Measurements from ENCODE around the gene MLH1.
"Not testable (repeated sequence)": the region's sequence is repeated elsewhere in the genome, so short reads cannot be mapped to it uniquely, and the experiment has no call there.

MLH1 gene

GRCh38 chr3:36993326-36994283, at the start of gene MLH1:
MLH1 (plus strand) TSS chr3:36993518; CDS start chr3:36993548, 30 bp downstream.
- no peak for DNase-seq

GRCh38 chr3:36943601-36944000, 49.7 kb upstream of the MLH1 start:
- peak in 1 of 2 experiments; percentile 41 for DNase-seq

GRCh38 chr3:36944012-36944640, 49.2 kb upstream of the MLH1 start:
- peak; percentile 16 to 76 for DNase-seq

- DNase-seq, result peak; percentile 9 to 69
These were observed 48.6 kb upstream of the MLH1 start, which contains the start of gene TRANK1 for GRCh38 chr3:36944641-36945270. TRANK1 (minus strand) TSS chr3:36945054; CDS start chr3:36944809, 245 bp downstream.

GRCh38 chr3:36945333-36945980, 47.9 kb upstream of the MLH1 start:
- no peak for DNase-seq

GRCh38 chr3:36947814-36948213, 45.5 kb upstream of the MLH1 start:
- DNase-seq, result not testable (repeated sequence)

GRCh38 chr3:36954452-36955134, 38.7 kb upstream of the MLH1 start:
- no peak for DNase-seq

GRCh38 chr3:36956155-36956554, 37.2 kb upstream of the MLH1 start:
- no peak for DNase-seq

GRCh38 chr3:36957063-36957462, 36.3 kb upstream of the MLH1 start:
- no peak for DNase-seq

GRCh38 chr3:36957862-36958686, 35.2 kb upstream of the MLH1 start:
- DNase-seq, result no peak

- no peak for DNase-seq
These were observed 33.5 kb upstream of the MLH1 start for GRCh38 chr3:36959821-36960220.

- no peak for DNase-seq
These were observed 32.8 kb upstream of the MLH1 start for GRCh38 chr3:36960502-36960901.

GRCh38 chr3:36963008-36963407, 30.3 kb upstream of the MLH1 start:
- DNase-seq, result not testable (repeated sequence)

GRCh38 chr3:36964331-36964730, 29.0 kb upstream of the MLH1 start:
- DNase-seq, result no peak

- DNase-seq, result no peak
These were observed 28.5 kb upstream of the MLH1 start for GRCh38 chr3:36964817-36965216.

GRCh38 chr3:36965440-36965839, 27.9 kb upstream of the MLH1 start:
- peak; percentile 9 to 16 for DNase-seq

- DNase-seq, result no peak
These were observed 24.2 kb upstream of the MLH1 start for GRCh38 chr3:36969085-36969484.

GRCh38 chr3:36969540-36970432, 23.5 kb upstream of the MLH1 start:
- peak; percentile 91 for DNase-seq

- no peak for DNase-seq
These were observed 21.2 kb upstream of the MLH1 start for GRCh38 chr3:36972163-36972562.

- no peak for DNase-seq
These were observed 20.2 kb upstream of the MLH1 start for GRCh38 chr3:36973139-36973538.

Measured in NCI-H526 (cell line).